ENCODE data around the gene LCN9.

Gene LCN9

GRCh38 chr9:135673941-135674340, 10.8 kb downstream of the LCN9 start:
- no peak for DNase-seq

- DNase-seq: no peak
These were observed 11.9 kb downstream of the LCN9 start for GRCh38 chr9:135674977-135675376.

GRCh38 chr9:135676891-135677290, 13.8 kb downstream of the LCN9 start:
- no peak for DNase-seq

DNA sequence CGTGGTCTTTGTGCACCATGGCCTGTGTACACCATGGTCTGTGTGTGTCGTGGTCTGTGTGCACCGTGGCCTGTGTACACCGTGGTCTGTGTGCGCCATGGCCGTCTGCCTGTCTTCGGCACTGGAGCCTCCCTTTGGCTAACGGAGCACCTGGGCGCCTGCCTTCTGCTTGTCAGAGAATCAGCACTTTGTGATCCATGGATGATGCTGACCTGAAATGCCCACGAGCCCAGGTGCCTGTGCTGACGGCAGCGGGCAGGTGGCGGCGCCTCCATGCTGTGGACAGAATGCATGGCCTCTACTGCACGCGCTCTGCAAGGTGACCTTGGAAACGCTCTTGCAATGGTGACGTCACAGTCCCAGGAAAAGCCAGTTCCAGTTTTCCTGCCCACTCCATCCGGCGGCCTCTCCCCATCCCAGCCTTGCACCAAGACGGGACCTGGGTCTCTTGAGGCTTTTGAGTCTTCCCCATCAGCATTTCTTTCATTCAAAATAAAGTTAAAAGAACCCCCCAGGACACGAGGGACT, 14.6 kb downstream of the LCN9 start:
- DNase-seq: no peak

DNA sequence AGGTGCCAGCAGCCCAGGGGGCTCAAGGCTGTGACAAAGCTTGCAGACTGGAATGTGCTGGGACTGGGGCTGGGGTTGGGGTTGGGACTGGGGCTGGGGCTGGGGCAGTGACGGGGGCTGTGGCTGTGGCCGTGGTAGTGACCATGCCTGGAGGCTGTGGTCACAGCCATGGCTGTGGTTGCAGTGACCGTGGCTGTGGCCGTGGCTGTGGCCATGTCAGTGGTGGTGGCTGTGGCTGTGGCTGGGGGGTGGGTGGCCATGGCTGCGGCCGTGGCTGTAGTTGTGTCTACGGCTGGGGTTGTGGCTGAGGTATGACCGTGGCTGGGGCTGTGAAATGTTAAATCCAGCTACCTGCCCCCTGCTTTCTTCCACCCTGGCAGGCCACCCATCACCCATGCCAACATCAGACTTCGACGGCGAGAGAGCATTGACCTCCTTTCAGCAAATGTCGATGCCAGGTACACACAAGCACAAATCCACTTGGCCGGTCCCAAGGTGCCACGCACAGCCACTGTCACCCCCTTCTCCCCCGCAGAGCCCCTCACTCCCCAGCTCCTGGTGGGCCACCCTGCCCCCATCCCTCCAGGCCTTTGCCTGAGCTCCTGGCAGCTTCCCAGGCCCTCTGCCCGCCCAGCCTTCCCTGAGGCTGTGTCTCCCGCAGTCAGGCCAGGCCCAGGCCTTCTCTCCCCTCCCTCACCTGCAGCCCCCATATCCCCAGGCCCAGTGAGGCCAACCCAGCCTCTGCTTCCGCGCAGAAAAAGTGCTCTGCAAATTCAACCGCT, 15.3 kb downstream of the LCN9 start:
- DNase-seq: no peak

DNA sequence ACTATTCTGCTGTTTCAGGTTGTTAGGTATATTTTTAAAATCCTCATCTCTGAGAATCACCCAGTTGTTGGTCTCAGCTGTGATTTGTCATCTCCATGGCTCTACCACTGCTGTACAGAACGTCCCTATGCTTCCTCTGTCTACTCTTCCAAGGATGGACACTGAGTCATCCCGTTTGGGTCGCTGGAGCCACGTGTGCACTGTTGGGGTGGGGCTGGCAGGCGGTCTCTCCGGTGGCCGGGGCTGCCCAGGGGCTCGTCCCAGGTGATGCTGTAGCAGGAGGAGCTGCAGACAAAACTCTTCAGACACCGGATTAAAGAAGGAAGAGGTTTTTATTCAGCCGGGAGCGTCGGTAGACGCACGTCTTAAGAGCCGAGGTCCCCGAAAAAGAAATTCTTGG, 16.9 kb downstream of the LCN9 start:
- DNase-seq: no peak

- no peak for DNase-seq
These were observed 18.1 kb downstream of the LCN9 start for GRCh38 chr9:135681161-135681560.

DNA sequence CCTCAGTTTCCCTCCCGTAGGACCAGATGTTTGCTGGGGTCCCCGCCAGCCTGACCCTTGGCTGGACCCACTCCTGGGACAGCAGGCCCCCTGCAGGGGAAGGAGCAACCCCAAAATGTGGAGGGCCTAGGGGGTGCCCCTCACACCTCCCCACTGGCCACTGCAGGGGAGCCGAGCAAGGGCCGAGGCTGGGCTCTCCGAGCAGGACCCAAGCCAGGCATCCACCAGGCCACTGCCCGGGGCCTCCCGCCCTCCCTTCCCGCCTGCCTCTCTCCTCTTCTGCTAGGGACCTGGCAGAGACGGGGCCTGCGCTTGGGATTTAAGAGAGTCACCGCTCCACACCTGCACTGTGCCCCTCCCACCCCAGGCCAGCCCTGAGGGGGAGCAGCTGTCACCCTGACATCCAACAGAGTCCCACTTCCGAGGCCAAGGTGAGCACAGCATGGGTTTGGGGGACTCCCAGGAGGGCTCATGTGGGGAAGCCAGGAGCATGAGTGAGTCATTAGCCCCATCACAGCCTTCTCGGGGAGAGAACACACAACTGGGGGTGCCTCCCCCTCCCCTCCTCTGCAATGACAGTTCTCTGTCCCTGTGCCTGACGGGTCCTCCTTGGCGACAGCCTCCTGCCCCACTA, 20.4 kb downstream of the LCN9 start:
- no peak for DNase-seq

DNA sequence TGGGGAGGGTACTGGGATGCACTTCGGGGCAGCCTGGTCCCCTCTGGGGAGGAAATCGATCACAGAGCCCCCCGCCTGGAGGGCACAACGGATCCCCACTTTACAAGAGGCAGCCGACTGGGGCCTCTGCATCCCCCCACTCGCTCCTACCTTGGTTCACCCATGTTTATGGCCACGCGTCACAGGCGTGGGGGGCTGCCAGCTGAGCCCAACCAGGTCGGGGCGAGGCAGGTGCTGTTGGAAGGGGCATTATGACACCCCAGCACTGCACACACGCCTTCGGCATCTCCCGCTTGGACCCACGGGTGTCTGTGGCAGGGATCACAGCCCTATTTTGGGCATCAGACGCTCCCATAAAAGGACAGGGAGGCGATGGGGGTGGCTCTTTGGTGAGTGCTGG, 21.6 kb downstream of the LCN9 start:
- no peak for DNase-seq

DNA sequence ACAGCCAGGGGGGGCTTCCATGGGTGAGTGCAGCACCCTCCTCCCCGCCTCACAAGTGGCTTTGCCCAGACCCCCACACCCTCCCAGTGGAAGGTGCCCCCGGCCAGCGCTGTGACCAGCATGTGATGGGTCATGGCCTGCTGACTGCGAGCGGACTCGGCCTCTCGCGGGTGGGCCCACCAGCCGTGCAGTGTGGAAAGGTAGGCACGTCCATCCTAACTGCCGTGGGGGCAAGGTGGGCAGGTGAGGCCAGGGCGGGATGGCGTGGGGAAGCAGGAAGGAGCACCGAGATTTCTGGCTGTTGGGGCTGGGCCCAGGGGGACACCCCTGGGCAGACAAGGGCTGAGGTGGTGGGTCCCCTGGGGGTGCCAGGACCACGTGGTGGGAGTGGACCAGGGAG, 24.1 kb downstream of the LCN9 start:
- no peak for DNase-seq

DNA sequence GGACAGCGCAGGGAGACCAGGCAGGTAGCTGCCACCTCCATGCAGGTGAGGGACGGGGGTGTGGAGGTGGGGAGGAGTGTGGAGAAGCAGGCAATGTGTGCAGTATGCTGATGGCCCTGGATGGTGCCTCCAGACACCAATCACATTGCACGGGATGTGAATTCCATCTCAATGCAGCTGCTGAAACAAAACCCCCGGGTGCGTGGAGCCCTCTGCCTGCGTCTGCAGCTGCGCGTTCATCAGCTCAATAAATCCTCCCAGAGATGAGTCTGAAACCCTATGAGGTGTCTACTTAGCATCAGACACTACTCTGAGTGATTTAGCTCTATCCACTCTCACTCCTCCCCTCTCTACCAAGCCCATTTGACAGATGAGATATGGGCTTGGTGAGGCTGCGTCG, 25.9 kb downstream of the LCN9 start:
- no peak for DNase-seq

- no peak for DNase-seq
These were observed 27.9 kb downstream of the LCN9 start for GRCh38 chr9:135690836-135691570.

DNA sequence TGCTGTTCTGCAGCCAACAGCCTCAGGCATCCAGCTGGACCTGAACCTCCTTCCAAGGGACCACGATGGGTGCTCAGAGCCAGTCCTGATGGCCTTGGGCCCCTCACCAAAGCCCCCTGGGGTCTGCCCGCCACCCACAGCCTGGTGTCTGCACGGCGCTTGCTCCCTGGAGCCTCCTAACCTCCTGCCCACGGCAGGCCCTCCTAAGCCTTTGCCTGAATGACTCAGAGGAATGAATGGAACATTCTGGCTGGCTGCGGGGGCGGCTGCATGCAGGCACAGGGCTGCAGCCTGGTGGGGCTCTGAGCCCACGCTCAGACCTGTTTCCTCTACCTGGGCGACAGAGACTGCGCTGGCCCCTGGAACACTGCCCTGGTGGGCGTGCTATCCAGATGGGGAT, 29.3 kb downstream of the LCN9 start:
- no peak for DNase-seq

- no peak for DNase-seq
These were observed 30.2 kb downstream of the LCN9 start for GRCh38 chr9:135693265-135693664.

DNA sequence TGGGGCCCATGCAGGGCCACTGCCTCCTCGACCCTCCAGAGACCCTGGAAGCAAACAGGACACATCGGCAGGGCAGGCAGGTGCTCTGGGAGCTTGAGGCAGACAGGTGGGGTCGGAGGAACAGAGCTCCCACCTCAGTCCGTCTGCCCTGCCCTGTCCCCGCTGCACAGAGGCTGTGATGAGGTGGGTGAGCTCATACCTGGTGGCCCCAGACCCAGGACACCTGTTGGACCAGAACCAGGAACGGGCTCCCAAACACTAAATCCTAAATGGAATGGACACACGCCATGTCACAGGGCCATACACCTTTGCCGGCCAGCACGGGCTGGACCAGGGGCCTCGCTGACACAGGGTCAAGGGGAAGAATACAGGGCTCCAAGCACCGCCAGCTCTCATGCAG, 30.7 kb downstream of the LCN9 start:
- DNase-seq: no peak

- DNase-seq: no peak
These were observed 31.3 kb downstream of the LCN9 start for GRCh38 chr9:135694414-135694813.

- no peak for DNase-seq
These were observed 31.9 kb downstream of the LCN9 start for GRCh38 chr9:135695036-135695435.

GRCh38 chr9:135695642-135696041, 32.5 kb downstream of the LCN9 start:
- DNase-seq: no peak

GRCh38 chr9:135696446-135696845, 33.3 kb downstream of the LCN9 start:
- no peak for DNase-seq

- no peak for DNase-seq
These were observed 34.1 kb downstream of the LCN9 start for GRCh38 chr9:135697226-135697625.

- no peak for DNase-seq
These were observed 35.1 kb downstream of the LCN9 start for GRCh38 chr9:135698236-135698635.

GRCh38 chr9:135698767-135699166, 35.7 kb downstream of the LCN9 start:
- DNase-seq: no peak

DNA sequence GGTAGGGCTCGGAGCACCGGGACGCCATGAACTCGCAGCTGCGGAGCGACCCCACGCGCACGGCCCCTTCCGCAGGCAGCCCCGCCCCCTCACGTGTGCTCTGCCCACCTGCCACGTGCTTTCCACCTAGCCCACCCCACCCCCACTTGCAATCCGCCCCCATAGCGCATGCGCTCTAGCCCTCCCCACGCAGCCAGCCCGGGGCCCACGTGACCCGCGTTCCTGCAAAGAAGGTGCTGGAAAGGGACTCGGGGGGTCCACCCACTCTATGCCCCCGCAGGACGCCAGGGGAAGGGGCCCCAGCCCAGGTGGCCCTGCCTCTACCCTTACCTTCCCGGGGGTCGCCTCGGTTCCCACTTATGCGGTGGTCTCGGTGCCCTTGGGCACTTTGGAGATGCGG, 36.3 kb downstream of the LCN9 start, which contains the start of gene SOHLH1:
Gene SOHLH1, minus strand, starts transcription at position 42 of the 400 bp plus-strand sequence. Its CDS starts 14 bp downstream, at position 28.
- no peak for DNase-seq

- no peak for DNase-seq
These were observed 37.4 kb downstream of the LCN9 start for GRCh38 chr9:135700525-135700924.

Measured in NK-92 treated with Interleukin-12 subunit alpha and Interleukin-12 subunit beta, amount 100 ng/mL, for 24 hours (cell line).